Epithelial cell of proximal tubule (primary cell): ENCODE measurements around the gene PDZD8. TPM values are rescaled to one million over a fixed set of nuclear protein-coding genes. Genes with fewer than 3 reads are reported as not detected.

Experiments
- DNase-seq: peaks from one replicate; pipeline ENCODE4 v3.0.0-alpha.2; 2011; ENCODE audit warnings: low read depth
- H3K4me3 ChIP-seq: 2 replicates; pipeline ENCODE4 v1.5.1; 2011; ENCODE audit warnings: low read depth, mild to moderate bottlenecking, low read length
- CTCF ChIP-seq: conservative IDR thresholded peaks from 2 replicates; pipeline ENCODE4 v1.5.1; 2012; ENCODE audit warnings: low read depth, mild to moderate bottlenecking, low read length
- total RNA-seq: library from RNA; depleted of rRNA; stranded (reverse); fragments of >200 nt; gene quantifications from 2 replicates; pipeline ENCODE4 v1.2.3, GENCODE V29; 2015

The PDZD8 gene
- 23.6 and 23.9 TPM in 2 replicates for total RNA-seq

- no peak for DNase-seq
- H3K4me3 ChIP-seq = peak within 1 kb of the TSS; percentile 98
- no peak for TF ChIP-seq CTCF
Observed at GRCh38 chr10:117375360-117376178, at the start of gene PDZD8. PDZD8 (minus strand) TSS chr10:117375440; CDS start chr10:117375227, 213 bp downstream.

- TF ChIP-seq CTCF = no peak
- no peak overlapping the region for H3K4me3 ChIP-seq
- DNase-seq = no peak
Observed at GRCh38 chr10:117424171-117424570, 48.9 kb upstream of the PDZD8 start.

- no peak overlapping the region for H3K4me3 ChIP-seq
- TF ChIP-seq CTCF = no peak
Observed at GRCh38 chr10:117421985-117422384, 46.7 kb upstream of the PDZD8 start.

GRCh38 chr10:117420768-117421167, 45.5 kb upstream of the PDZD8 start:
- no peak for DNase-seq
- H3K4me3 ChIP-seq = no peak overlapping the region
- no peak for TF ChIP-seq CTCF

More at GRCh38 chr10:117421985-117422384, 46.7 kb upstream of the PDZD8 start:
- DNase-seq = no peak

- TF ChIP-seq CTCF = peak; percentile 19
- no peak for DNase-seq
- H3K4me3 ChIP-seq = no peak overlapping the region
Observed at GRCh38 chr10:117419921-117420320, 44.7 kb upstream of the PDZD8 start.

GRCh38 chr10:117419159-117419558, 43.9 kb upstream of the PDZD8 start:
- TF ChIP-seq CTCF = no peak
- no peak overlapping the region for H3K4me3 ChIP-seq
- DNase-seq = no peak

- no peak for DNase-seq
- H3K4me3 ChIP-seq = no peak overlapping the region
- TF ChIP-seq CTCF = no peak
Observed at GRCh38 chr10:117418121-117418520, 42.9 kb upstream of the PDZD8 start.
